ENCODE measurements around the gene PHACTR1.

DNA sequence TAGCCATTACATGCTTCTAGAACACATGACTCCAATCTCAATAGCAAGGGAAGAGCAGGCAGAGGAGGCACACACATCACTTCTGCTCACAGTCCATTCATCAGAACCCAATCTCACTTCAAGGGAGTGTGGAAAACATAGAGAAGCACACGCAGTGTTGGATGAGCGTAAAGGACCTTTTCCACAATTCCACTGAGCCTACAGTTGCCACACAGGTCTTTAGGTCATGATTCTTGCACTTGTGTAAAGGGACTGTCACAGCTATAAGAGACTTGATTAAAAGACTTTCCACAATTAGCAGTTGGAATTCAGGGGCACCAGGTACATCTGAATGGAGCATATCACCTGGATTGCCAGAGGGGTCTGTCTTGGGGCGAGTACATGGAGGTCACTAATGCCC, 525.6 kb downstream of the PHACTR1 start:
- TF ChIP-seq POLR2A (IDR thresholded peaks at IDR 0.05; ENCODE audit: low read depth, low read length) = no peak
- no peak for TF ChIP-seq TAF1 (IDR thresholded peaks at IDR 0.05; ENCODE audit: borderline replicate concordance, low read depth, low read length)

Data from GM12892 (cell line).